Caco-2 (cell line): Measurements from ENCODE around the gene HGFAC. TPM values are rescaled to one million over a fixed set of nuclear protein-coding genes. Genes with fewer than 3 reads are reported as not detected.

Experiments
- BruUV-seq: library from RNA; stranded (reverse); fragments of 400-500 nt; replicated peaks from 2 replicates; lab custom pipeline; 2021; lab: Mats Ljungman, UMichigan
- CTCF ChIA-PET: fragments of 300-600 bp; sonication (Branson Sonifier 250); formaldehyde crosslinking; loops from one replicate; lab custom pipeline; 2022; ENCODE audit warnings: antibody characterized with exemption; lab: Charles Lee
- POLR2A ChIA-PET: fragments of 300-600 bp; sonication (Branson Sonifier 250); formaldehyde crosslinking; loops from one replicate; lab custom pipeline; 2022; ENCODE audit warnings: antibody characterized with exemption; lab: Charles Lee
- DNase-seq, 2 experiments: peaks; one replicate each; pipeline versions ENCODE4 v3.0.0 to v3.0.0-alpha.2; 2020 to 2022
- H3K27me3 ChIP-seq: replicated peaks from 2 replicates; pipeline ENCODE4 v1.6.0; 2011; ENCODE audit warnings: low read length; ENCODE audit not compliant: control insufficient read depth, insufficient read depth
- H3K36me3 ChIP-seq: 2 replicates; pipeline ENCODE4 v1.5.1; 2011; ENCODE audit warnings: low read length; ENCODE audit not compliant: control insufficient read depth, insufficient read depth
- H3K4me1 ChIP-seq: fragments of 250-450 bp; sonication (Bioruptor Pico); 2 replicates; pipeline ENCODE4 v1.5.1; 2020; ENCODE audit warnings: mild to moderate bottlenecking
- H3K4me3 ChIP-seq: 2 replicates; pipeline ENCODE4 v1.5.1; 2011; ENCODE audit warnings: low read depth, mild to moderate bottlenecking, control low read depth, low read length
- H3K9me3 ChIP-seq: fragments of 250-450 bp; sonication (Bioruptor Pico); 2 replicates; pipeline ENCODE4 v1.5.1; 2020; ENCODE audit warnings: mild to moderate bottlenecking, moderate library complexity
- H3K27ac Mint-ChIP-seq: one replicate; pipeline ENCODE4 v1.8.0; 2022; ENCODE audit warnings: mixed read lengths; ENCODE audit not compliant: unreplicated experiment
- H3K27me3 Mint-ChIP-seq: one replicate; pipeline ENCODE4 v1.8.0; 2022; ENCODE audit warnings: mixed read lengths; ENCODE audit not compliant: insufficient read depth, unreplicated experiment
- H3K36me3 Mint-ChIP-seq: one replicate; pipeline ENCODE4 v1.8.0; 2022; ENCODE audit warnings: mild to moderate bottlenecking, mixed read lengths; ENCODE audit not compliant: insufficient read depth, unreplicated experiment
- H3K4me1 Mint-ChIP-seq: one replicate; pipeline ENCODE4 v1.8.0; 2022; ENCODE audit warnings: low read depth, mixed read lengths; ENCODE audit not compliant: unreplicated experiment
- H3K4me3 Mint-ChIP-seq: one replicate; pipeline ENCODE4 v1.8.0; 2022; ENCODE audit warnings: mild to moderate bottlenecking, moderate library complexity, mixed read lengths; ENCODE audit not compliant: unreplicated experiment
- H3K9me3 Mint-ChIP-seq: one replicate; pipeline ENCODE4 v1.8.0; 2022; ENCODE audit warnings: mixed read lengths; ENCODE audit not compliant: unreplicated experiment
- intact Hi-C: fragments of 100-400 bp; cut with micrococcal nuclease; formaldehyde crosslinking; loops from one replicate; pipeline ENCODE4 v1.10.0; 2022; ENCODE audit not compliant: unreplicated experiment
- total RNA-seq: library from RNA; stranded (reverse); gene quantifications from 2 replicates; pipeline ENCODE4 v1.2.3, GENCODE V29; 2022
- TF ChIP-seq, protein P1 (sequence below), 2 experiments: fragments of 200-600 bp in 1 of 2; IDR thresholded peaks; 1 replicate in 1 of 2; 2 replicates in 1 of 2; pipeline versions ENCODE4 v1.5.1 to v1.8.0; 2011 to 2022; ENCODE audit warnings: antibody characterized with exemption in 1 of 2, control low read depth in 1 of 2, inconsistent platforms in 1 of 2, low read depth in 1 of 2, low read length in 1 of 2, mild to moderate bottlenecking in 1 of 2, moderate library complexity in 1 of 2; ENCODE audit not compliant: insufficient read depth in 1 of 2, severe bottlenecking in 1 of 2, unreplicated experiment in 1 of 2

Gene HGFAC
- total RNA-seq, 1 experiment from 2014 or later = 0.48 TPM

DNA sequence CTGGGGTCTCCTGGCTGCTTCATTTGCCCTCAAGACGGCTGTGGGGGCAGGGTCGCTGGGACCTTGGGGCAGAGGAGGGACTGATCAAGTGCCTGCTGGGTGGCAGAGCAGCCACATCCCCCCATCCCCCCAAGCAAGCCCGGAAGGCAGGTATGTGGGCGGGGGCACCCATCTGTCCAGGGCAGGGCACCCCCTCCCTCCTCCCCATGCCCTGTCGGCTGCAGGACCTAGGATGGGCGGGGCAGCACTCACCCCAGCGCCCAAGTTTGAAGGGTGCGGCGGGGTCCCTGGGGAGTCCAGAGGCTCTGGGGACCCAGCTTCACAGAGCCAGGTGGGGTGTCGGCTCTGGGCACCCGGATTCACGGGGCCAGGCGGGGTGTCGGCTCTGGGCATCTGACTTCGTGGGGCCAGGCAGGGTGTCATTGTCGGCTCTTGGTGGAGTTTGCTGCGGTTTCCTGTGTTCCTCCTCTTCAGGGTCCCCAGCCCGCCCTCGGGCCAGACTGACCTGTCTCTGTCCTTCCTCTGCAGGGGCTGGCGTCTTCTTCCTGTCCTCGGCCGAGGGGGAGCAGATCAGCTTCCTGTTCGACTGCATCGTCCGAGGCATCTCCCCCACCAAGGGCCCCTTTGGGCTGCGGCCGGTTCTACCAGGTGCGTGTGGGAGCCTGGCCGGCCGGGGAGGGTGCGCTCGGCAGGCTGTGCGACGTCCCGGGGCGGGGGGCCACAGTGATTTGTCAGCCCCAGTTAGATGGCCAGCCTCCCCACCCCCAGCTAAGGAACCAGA, 43.4 kb downstream of the HGFAC start:
- no peaks in the 10 kb centered on the region for H3K36me3 ChIP-seq
- H3K9me3 ChIP-seq = no peaks in the 10 kb centered on the region
- no peaks in the 10 kb centered on the region; the same call in 1 of the 2 replicates for H3K27me3 ChIP-seq
- intact Hi-C loops = no loop called here
- ChIA-PET POLR2A (interaction anchor here (0.6 kb wide), 1 partner anchor 47 kb away, joined by 3 read pairs; no protein-coding TSS in a partner anchor), CTCF (interaction anchor here (1.2 kb wide), 1 partner anchor 29 kb away, joined by 4 read pairs; no protein-coding TSS in a partner anchor)
- H3K27ac Mint-ChIP-seq = no peak overlapping the region
- peak overlapping the region; percentile 20 for H3K4me3 ChIP-seq
- BruUV-seq = no TSS peak
- H3K4me1 Mint-ChIP-seq = no peaks in the 10 kb centered on the region
- no peak for DNase-seq
- H3K36me3 Mint-ChIP-seq = peaks cover 10% of the 10 kb centered on the region
- peaks cover 19% of the 10 kb centered on the region for H3K4me1 ChIP-seq
- H3K9me3 Mint-ChIP-seq = no peaks in the 10 kb centered on the region
- TF ChIP-seq, protein P1, sequence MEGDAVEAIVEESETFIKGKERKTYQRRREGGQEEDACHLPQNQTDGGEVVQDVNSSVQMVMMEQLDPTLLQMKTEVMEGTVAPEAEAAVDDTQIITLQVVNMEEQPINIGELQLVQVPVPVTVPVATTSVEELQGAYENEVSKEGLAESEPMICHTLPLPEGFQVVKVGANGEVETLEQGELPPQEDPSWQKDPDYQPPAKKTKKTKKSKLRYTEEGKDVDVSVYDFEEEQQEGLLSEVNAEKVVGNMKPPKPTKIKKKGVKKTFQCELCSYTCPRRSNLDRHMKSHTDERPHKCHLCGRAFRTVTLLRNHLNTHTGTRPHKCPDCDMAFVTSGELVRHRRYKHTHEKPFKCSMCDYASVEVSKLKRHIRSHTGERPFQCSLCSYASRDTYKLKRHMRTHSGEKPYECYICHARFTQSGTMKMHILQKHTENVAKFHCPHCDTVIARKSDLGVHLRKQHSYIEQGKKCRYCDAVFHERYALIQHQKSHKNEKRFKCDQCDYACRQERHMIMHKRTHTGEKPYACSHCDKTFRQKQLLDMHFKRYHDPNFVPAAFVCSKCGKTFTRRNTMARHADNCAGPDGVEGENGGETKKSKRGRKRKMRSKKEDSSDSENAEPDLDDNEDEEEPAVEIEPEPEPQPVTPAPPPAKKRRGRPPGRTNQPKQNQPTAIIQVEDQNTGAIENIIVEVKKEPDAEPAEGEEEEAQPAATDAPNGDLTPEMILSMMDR (IDR thresholded peaks at IDR 0.05; ENCODE audit: insufficient read depth in 1 of 2, low read depth in 1 of 2, low read length in 1 of 2, severe bottlenecking in 1 of 2, unreplicated experiment in 1 of 2) = no peak
- H3K27me3 Mint-ChIP-seq = peaks cover 8% of the 10 kb centered on the region
- peak overlapping the region; percentile 63 for H3K4me3 Mint-ChIP-seq

DNA sequence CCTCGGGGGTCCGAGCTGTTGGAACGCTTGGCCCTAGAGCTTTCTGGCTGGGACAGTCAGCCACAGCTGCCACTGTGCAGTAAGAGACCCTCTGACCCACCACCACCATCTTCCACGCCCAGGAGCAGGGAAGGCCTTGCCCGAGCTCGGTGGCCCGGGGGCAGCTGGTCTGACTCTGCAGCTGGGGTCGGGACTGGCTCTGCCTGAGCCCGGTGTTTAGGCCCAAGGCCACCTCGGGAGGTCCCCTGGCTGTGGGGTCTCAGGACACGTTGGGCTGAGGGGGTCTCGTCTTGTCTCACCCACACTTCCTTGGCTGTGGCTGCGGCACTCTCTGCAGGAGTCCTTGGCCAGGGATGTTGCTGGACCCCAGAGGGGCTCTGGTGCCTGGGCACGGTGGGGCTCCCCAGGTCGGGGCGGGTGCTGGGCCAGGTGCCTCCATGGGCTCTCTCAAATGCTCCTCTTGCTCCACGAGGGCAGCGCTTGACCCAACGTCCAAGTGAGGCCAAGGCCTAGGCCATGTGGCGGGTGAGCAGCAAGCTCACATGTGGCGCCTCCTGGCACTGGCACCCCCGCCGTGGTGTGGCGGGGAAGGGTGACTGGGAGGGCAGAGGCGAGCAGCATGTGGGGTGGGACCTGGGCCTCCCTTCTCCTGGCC, 44.2 kb downstream of the HGFAC start:
- Mint-ChIP-seq H3K36me3 (peaks cover 14% of the 10 kb centered on the region), H3K27ac (no peak overlapping the region), H3K27me3 (peaks cover 14% of the 10 kb centered on the region), H3K4me1 (no peaks in the 10 kb centered on the region), H3K4me3 (no peak overlapping the region), H3K9me3 (no peaks in the 10 kb centered on the region)
- Histone ChIP-seq H3K4me1 (peaks cover 19% of the 10 kb centered on the region), H3K4me3 (no peak overlapping the region), H3K27me3 (no peaks in the 10 kb centered on the region; the same call in 1 of the 2 replicates), H3K9me3 (no peaks in the 10 kb centered on the region), H3K36me3 (no peaks in the 10 kb centered on the region)
- intact Hi-C loops = no loop called here
- TF ChIP-seq, protein P1 (IDR thresholded peaks at IDR 0.05; ENCODE audit: insufficient read depth in 1 of 2, low read depth in 1 of 2, low read length in 1 of 2, severe bottlenecking in 1 of 2, unreplicated experiment in 1 of 2) = no peak
- POLR2A ChIA-PET = no interaction called here
- BruUV-seq = no TSS peak
- DNase-seq = no peak
- CTCF ChIA-PET = no interaction called here
